HG03139 (cell line): ENCODE measurements around the gene TRERF1.
"Not testable (repeated sequence)": the region's sequence is repeated elsewhere in the genome, so short reads cannot be mapped to it uniquely, and the experiment has no call there.

Experiments
- ATAC-seq: cut with Tn5 transposase; IDR thresholded peaks from one replicate; pipeline ENCODE4 v1.9.1; 2021; ENCODE audit not compliant: unreplicated experiment

Gene TRERF1

DNA sequence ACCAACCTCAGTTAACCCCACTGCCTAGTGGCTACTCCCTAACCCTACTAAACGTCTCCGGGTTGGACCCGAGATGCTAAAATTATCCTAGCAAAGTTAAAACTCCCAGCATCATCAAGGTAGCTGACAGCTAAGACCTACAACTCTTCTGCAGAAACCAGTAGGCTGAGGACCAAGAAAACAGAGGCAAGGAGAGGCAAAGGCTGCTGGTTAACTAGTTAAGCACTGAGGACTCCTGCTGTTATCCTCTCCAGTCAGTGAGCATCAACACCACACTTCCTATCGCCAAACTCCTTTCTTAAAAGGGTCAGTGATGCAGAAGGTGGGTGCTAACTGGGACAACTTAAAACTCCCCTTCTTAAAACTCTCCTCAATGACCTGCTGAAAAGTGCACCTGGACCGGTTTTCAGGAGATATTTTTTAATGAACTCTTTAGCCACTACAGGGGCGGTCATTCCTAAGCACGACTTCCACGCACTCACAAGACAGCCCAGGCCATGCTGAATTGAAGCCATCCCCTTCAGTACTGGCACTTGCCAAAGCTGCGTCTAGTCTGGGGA is 1.7 kb downstream of the TRERF1 start:
- ATAC-seq, result no peak

DNA sequence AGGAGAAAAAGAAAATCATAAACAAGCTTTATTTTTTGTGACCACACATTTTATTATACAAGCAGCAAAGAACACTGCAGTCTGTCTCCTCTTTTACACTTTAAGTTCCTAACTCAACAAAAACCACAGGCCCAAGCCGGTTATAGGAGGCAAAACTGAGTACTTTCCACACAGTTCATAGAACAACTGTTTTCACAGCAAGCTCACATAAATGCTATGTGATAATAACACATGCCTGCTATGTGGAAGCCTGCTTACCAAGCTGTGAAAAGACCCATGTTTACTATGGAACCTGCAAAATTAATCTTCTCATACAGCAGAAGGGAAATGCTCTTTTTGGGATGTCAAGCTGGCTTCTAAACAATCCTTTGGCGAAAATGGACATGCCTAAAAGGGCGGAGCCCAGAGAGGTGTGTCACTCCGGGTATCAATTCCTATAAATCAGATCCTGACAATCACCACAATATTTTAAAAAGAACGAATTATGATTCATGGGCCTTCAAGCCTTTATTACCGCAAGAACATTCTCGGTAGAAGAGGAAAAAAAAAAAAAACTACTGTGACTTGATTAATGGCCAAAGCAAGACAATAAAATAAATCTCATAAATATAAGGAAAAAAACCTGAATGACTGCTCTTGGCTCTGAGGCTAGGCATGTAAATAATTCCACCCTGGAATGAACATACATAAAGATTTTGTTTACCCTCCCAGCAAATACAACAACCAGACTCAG is 2.6 kb downstream of the TRERF1 start:
- no peak for ATAC-seq

DNA sequence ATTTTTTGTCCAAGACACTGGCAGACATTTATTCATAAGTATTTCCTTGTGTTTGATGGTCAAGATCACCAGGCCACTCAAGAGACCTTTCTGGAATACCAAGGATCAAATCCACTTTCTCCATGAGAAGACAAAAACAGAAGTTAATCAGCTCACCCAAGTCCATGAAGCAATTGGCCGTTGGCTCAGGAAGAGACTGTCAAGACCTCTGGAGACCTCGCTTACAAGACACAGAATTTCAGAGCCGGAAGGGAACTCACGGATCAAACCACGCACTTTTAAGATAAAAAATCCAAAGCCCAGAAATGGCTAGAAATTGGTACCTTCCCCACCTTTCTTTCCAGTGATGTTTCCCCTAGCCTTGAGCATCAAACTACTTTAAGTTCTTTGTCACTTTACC is 3.3 kb downstream of the TRERF1 start:
- no peak for ATAC-seq

DNA sequence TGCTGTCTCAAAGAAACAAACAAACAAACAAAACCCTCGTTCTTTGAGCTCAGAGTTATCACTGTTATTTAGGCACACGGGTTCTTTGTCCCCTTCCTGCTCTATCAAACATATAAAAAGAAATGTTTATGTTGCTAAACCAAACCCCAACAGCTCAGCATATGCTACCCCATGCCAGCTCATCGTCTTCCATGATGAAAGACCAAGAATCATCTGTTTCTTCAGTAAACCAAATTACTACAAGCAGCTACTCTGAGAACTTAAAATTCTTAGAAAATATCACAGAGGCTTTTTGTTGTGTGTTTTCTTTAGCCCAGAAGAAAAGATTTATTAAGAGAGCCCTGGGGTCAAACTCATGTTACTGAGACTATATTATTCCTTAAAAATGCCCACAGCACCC is 4.7 kb downstream of the TRERF1 start:
- no peak for ATAC-seq

DNA sequence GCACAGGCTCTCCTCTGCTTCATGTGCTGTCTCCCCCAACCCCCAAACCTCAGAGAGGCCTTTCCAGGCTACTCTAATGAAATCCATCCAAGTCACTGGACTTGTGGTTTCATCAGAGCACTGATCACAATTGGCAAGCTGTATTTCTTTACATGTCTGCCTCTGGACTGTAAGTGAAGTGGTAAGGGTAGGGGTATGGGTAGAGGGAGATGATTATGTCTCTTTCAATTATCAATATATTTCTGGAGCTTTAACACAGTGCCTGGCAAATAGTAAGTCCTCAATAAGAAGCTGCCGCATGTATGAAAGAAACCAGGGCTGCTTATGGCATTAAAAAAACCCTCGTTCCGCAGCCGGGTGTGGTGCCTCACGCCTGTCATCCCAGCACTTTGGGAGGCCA is 5.4 kb downstream of the TRERF1 start:
- no peak for ATAC-seq

DNA sequence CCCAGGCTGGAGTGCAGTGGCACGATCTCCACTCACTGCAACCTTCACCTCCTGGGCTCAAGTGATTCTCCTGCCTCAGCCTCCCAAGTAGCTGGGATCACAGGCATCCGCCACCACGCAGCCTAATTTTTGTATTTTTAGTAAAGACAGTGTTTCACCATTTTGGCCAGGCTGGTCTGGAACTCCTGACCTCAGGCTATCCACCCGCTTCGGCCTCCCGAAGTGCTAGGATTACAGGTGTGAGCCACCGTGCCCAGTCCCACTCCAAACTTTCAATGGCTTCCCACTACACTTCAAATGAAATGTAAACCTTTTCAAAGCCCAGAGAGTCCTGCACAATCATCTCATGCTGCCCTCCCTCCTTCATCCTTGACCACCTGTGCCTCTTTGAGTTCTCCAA is 5.8 kb downstream of the TRERF1 start:
- ATAC-seq, result not testable (repeated sequence)

DNA sequence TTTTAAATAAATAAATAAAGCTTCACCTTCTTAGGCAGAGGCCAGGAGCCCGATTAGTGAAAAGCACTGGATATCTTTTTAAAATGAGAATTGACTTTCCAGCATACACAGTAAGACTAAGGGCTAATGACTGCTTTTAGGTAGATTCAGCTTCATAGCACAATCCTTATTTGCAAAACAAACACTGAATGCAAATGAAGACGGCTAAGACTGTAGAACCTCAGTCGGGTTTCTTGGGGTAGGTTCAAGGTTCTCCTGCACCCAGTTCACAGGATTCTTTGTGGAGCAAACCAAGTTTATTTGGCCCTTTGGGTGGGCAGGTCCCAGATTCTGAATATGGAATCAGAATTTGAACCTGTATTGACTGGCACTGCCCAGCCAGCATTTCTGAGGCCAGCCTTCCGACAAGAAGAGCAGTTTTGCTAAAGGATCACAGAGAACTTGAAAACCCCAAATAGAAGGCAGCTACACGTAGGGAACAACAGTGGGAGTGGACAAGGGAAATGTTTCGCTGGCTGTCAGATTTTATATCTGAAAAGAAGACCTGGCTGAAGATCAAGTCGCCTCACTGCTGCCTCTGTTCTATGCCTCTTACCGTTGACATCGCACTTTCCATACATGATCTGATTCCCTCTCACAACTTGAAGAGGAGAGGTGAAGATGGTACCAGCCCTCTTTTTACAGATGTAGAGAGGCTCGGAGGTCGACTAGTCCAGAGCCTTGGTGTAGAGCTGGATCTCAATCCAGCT is 8.2 kb downstream of the TRERF1 start:
- no peak for ATAC-seq

DNA sequence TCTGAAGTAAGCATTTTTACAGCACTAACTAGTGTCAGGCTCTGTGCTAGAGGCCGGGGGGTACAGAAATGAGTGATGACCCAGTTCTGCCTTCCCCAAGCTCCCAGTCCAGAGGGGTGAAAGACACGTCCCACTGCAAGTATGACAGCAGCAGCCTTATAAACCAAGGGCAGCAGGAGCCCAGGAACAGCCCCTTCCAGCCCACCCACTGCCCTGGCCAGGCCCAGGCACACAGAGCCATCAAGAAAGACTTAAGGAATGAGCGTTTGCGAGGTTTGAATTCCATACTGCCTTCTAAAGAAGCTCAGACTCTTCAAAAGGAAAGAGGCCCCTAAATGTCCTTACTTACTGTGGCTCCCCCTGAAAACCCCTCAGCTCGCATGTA is 10.0 kb downstream of the TRERF1 start:
- ATAC-seq, result no peak

DNA sequence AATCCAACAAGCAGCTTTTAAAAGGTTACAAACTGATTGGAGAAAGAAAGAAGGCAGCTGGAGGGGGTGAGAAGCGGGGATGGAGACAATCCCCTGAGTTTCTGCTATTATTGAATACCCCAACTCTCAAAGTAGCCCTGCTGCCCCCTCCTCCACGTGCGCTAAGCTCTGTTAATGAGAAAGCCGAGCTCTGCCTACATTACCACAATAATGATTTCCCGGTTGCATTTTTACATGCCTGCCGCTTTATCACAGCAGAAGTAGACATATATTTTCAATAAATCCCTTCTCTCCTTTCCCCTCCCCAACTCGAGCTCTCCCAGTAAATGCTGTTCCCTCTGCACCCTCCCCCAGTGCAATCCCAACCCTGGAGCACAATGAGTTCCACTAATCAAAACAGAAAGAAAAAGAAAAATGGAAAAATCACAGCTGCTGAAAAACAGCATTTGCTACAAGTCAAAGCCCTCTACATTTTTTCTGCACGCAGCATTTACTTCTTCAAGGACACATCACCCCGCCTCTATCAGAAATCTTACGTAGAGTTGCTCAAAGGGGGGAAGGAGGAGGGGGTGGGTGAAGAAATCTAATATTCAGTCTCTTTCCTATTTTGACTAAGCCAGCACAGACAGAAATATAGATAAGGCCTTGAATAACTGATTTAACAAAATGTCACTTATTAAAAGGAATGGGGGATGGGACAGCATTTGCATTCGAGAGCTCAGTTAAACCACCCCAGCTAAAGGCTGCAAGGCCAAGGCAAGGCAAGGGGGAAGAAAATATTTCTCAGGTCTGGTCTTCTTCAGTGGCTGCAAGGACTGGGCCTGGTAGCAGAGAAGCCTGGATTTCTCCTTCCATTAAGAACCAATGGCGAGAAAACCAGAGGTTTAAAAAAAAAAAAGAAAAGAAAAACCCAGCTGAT is 10.7 kb downstream of the TRERF1 start:
- no peak for ATAC-seq

DNA sequence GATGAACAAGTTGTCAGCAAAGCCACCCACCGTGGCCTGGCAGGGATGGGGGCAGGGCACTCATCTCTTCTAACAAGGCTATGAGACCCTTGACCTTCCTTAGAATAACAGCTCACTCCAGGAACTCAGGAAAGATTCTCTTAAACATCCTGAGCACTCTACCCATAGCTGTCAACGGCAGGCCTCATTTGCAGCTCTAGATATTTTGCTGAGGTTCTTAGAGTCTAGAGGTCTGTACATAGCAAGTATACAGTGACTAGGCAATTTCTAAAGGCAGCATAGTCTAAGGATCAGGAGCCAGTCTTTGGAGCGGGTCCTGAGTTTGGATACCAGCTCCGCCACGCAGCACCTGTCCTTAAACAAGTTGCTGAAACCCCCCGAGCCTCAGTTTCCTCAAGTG is 11.7 kb downstream of the TRERF1 start:
- ATAC-seq, result no peak

DNA sequence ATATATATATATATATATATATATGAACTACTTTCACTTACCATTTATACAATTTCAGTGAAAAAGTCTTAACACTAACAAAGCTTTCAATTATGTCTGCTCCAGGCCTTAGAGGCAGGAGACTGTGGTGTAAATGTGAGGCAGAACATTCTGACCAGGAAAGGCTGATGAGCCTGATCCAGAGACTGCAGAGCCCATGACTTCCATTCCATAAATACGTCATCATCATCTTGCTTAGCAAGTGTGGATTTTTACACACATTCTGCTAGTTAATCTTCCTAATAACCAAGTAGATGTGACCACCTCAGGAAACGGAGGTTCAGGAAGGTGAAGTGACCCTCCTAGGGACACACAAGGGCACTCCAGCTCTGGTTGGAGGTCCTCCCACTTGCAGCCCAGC is 14.9 kb downstream of the TRERF1 start:
- ATAC-seq, result no peak

DNA sequence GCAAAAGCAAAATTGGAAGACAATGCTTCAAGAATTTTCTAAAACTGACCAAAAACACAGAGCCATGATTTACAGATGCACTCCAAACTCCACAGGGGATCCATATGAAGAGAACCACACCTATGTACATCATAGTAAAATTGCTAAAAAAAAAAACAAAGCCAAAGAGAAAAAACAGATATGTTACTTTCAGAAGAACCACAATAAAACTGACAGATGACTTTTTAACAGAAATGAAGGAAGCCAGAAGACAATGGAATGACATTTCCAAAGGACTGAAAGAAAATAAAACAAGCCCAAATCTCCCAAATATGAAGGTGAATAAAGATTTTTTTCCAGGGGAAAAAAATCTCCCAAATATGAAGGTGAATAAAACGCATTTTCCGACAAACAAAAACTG is 17.5 kb downstream of the TRERF1 start:
- no peak for ATAC-seq

DNA sequence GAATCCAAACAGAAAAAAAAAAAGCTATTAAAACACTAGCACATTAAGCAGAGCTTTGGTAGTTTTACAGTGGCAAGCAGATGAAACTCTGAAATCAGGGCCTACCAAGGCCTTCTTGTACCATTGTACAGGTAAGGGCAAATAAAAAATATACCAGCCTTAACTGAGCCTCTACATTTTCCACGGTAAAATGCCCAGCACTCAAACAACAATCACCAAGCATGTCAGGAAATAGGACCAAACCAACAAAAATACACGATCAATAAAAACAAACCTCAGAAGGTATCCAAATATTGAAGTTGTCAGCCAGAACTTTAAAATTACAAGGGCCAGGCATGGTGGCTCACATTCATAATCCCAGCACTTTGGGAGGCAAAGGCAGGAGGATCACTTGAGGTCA is 18.3 kb downstream of the TRERF1 start:
- ATAC-seq, result no peak

DNA sequence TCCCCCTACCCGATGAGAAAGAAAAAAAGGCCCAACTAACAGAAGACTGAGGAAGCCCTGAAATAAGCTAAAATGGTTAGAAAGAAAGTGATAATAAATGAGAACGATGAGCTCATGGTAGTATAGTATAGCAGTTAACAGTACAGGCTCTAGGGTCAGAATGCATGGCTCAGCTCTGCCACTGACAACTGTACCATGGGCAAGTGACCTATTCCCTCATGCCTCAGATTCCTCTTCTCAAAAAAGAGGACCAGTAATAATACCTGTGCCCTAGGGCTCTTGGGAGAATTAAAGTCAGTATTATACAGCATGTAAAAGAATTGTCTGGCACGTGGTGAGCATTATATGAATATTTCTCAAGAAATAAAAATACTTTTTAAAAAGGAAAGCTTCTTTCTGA is 19.8 kb downstream of the TRERF1 start:
- ATAC-seq, result no peak

DNA sequence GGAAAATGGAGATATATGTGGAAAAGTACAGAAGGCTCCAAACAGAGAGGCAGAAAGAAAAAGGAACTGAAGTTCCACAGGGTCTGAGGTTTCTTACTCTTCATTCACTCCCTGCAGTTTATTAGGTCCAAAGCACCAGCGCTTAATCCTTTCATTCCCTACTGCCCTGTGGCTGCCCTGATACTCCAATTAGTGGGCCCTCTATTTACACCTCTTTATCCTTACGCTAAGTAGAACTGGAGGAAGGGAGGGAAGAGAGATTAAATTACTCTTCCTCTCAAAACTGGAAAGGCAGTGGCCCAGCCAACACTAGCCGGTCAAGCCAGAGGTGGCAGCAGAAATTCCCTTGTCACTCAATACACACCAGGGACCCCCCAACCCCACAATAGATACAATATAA is 20.4 kb downstream of the TRERF1 start:
- ATAC-seq, result no peak

DNA sequence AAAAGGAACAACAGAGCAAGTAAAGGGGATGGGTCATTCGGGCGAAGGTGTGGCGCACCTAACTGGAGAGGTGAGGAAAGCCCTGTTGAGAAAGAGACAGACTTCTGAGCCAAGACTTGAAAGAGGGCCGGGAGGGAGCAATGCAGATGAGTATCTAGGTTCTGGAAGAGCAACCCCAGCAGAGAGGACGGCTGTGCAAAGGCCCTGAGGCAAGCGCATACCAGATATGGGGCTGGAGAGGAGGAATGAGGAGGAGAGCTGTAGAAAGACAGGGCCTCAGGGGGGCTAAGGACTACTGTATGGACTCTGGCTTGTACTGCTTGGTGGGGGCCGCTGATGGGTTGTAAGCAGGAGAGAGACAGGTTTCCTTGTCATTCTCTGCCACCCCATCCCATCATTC is 21.9 kb downstream of the TRERF1 start:
- no peak for ATAC-seq

DNA sequence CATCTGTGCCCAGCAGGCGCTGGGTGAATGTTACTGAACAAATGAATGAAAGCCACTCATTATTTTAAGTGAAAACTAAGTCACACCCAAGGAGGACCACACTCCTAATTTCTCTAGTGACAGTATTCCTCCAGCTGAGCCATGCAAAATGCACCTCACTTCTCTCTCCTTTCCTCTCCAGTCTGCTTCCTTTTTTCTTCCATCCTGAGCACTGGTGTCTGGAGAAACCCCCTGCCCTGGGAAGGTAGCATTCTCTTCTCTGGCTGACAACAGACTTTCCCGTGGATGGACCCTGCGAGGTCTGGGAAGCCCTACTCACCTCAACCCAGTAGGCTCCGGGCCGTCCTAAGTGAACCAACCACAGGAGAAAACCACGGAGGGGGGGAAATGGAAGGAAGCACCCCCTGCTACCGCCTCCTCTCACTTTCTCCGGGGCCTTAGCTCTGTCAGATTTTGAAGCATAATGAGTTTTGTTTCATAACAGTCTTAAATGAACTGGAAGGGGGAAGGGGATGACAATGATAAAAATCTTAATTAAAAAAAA is 22.6 kb downstream of the TRERF1 start:
- no peak for ATAC-seq

DNA sequence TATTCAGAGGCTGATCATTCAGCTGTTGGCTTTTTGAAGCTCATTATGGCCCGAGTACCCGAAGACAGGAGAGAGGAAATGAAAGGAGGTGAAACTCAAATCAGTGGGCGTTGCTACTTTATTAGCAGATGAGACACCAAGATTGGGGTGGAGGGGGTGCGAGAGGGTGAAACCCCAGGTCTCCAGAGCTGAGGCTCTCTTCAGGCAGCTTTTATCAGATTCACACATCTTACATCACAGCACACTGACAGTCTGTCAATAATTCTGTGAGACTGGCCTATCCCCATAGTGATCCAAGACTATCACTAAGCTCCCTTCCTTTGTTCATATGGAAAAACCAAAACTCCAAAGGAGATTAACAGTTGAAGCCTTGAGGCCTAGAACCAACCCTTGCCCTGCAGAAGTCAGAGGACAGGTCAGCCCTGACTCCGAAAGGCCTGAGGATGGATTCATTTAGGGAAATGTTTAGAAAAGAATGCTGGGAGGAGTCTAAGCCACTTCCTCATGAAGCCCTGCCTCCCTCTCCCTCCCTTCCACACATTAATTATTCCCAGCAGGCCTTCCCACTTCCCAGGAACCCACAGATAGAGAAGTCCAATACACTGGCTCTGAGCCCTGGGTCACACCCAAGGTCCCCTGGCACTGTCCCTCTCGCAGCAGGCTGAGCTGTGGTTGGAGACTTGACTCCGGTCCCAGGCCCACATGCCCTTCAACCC is 23.2 kb downstream of the TRERF1 start:
- ATAC-seq, result no peak

DNA sequence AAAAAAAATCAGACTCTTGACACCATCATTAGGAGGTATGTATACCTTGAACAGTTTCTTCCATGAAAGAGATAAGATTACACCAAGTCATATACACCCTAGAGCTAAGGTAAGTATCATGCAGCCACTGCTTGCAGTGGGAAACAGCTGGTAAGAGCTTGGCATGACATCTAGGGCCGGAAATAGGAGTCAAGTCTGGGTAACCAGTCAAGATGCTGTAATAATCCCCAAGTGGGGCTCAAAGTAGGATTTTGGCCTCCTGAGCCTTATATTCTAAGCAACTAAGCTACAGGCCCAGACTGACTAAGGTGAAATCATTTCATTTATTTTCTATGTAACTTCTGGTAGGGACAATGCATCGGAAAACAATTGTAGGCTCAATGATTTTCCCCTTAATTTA is 23.9 kb downstream of the TRERF1 start:
- ATAC-seq, result no peak

DNA sequence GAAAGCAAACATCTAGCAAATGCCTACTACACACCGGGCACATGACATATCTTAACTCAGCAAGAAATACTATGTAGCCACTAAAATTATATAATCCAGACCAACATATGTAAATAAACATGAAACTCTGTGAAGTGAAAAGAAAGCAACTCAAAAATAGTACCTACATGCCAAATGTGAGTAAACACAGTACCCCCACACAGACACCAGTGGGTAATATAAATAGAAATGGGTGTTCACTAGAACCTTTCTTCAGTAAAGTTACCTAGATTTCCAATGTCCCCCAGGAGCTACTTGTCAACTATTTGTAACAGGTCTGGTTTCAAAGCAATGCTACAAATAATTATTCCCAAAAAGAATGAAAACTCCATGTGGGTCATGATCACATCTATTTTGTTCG is 25.5 kb downstream of the TRERF1 start:
- no peak for ATAC-seq
